DOHH2 (cell line): ENCODE measurements around the gene CORT.

Source experiments
- H3F3A ChIP-seq: fragments of 200-600 bp; sonication (generic), shearing (Covaris generic); 2 replicates; pipeline ENCODE4 v1.6.0; 2016; ENCODE audit warnings: antibody characterized with exemption, mild to moderate bottlenecking; ENCODE audit not compliant: control insufficient read depth, insufficient read depth
- H3K27ac ChIP-seq: fragments of 200-600 bp; sonication (generic); 2 replicates; pipeline ENCODE4 v1.5.1; 2014; ENCODE audit warnings: low read depth, mild to moderate bottlenecking, low read length, moderate library complexity
- H3K27me3 ChIP-seq: fragments of 200-600 bp; sonication (generic); 2 replicates; pipeline ENCODE4 v1.6.1; 2014; ENCODE audit warnings: mild to moderate bottlenecking, low read length, mixed read lengths; ENCODE audit not compliant: control insufficient read depth
- H3K36me3 ChIP-seq: fragments of 200-600 bp; sonication (generic); 2 replicates; pipeline ENCODE4 v1.6.1; 2014; ENCODE audit warnings: mild to moderate bottlenecking, low read length, moderate library complexity, mixed read lengths; ENCODE audit not compliant: control insufficient read depth
- H3K4me1 ChIP-seq: fragments of 200-600 bp; sonication (generic); 2 replicates; pipeline ENCODE4 v1.6.1; 2014; ENCODE audit warnings: mild to moderate bottlenecking, low read length, mixed read lengths; ENCODE audit not compliant: control insufficient read depth
- H3K4me2 ChIP-seq: fragments of 200-600 bp; sonication (generic); 2 replicates; pipeline ENCODE4 v1.6.0; 2014; ENCODE audit warnings: mild to moderate bottlenecking, low read length, moderate library complexity
- H3K4me3 ChIP-seq: fragments of 200-600 bp; sonication (generic); 2 replicates; pipeline ENCODE4 v1.5.1; 2014; ENCODE audit warnings: mild to moderate bottlenecking, low read length, mixed read lengths
- H3K79me2 ChIP-seq: fragments of 200-600 bp; sonication (generic); 2 replicates; pipeline ENCODE4 v1.6.1; 2014; ENCODE audit warnings: mild to moderate bottlenecking, low read length, mixed read lengths; ENCODE audit not compliant: control insufficient read depth
- H3K9me2 ChIP-seq: fragments of 200-600 bp; sonication (generic); replicated peaks from 2 replicates; pipeline ENCODE4 v1.6.1; 2014; ENCODE audit warnings: mild to moderate bottlenecking, low read length, mixed read lengths; ENCODE audit not compliant: control insufficient read depth
- H3K9me3 ChIP-seq: fragments of 200-600 bp; sonication (generic); 2 replicates; pipeline ENCODE4 v1.6.1; 2014; ENCODE audit warnings: antibody characterized with exemption, low read length, mixed read lengths; ENCODE audit not compliant: control insufficient read depth, insufficient read depth
- H4K20me1 ChIP-seq: fragments of 200-600 bp; sonication (generic); 2 replicates; pipeline ENCODE4 v1.6.0; 2014; ENCODE audit warnings: low read depth, mild to moderate bottlenecking, antibody characterized with exemption, low read length, moderate library complexity; ENCODE audit not compliant: control insufficient read depth, insufficient read depth
- EZH2phosphoT487 ChIP-seq: fragments of 200-600 bp; sonication (generic); IDR thresholded peaks from 2 replicates; pipeline ENCODE4 v1.6.1; 2017; ENCODE audit warnings: borderline replicate concordance, mild to moderate bottlenecking, antibody characterized with exemption, low read length, moderate library complexity, mixed read lengths
- TF ChIP-seq, protein P1 (sequence below): fragments of 200-600 bp; sonication (generic); IDR thresholded peaks from one replicate; pipeline ENCODE4 v1.5.1; 2014; ENCODE audit warnings: antibody characterized with exemption, mild to moderate bottlenecking, low read depth, low read length; ENCODE audit not compliant: poor library complexity, severe bottlenecking

Gene CORT

GRCh38 chr1:10419351-10419750 lies 30.5 kb upstream of the CORT start:
- H3K9me3 ChIP-seq: no peaks in the 10 kb centered on the region
- H3K4me3 ChIP-seq: no peak overlapping the region
- no peak overlapping the region for H3K4me2 ChIP-seq
- no peaks in the 10 kb centered on the region; the same call in 1 of the 2 replicates for H3F3A ChIP-seq
- no peaks in the 10 kb centered on the region for H3K79me2 ChIP-seq
- H3K36me3 ChIP-seq: peaks cover 64% of the 10 kb centered on the region
- H3K4me1 ChIP-seq: no peaks in the 10 kb centered on the region
- no peak overlapping the region for H3K27ac ChIP-seq
- no peaks in the 10 kb centered on the region for H3K9me2 ChIP-seq
- H4K20me1 ChIP-seq: no peaks in the 10 kb centered on the region
- TF ChIP-seq, protein P1, sequence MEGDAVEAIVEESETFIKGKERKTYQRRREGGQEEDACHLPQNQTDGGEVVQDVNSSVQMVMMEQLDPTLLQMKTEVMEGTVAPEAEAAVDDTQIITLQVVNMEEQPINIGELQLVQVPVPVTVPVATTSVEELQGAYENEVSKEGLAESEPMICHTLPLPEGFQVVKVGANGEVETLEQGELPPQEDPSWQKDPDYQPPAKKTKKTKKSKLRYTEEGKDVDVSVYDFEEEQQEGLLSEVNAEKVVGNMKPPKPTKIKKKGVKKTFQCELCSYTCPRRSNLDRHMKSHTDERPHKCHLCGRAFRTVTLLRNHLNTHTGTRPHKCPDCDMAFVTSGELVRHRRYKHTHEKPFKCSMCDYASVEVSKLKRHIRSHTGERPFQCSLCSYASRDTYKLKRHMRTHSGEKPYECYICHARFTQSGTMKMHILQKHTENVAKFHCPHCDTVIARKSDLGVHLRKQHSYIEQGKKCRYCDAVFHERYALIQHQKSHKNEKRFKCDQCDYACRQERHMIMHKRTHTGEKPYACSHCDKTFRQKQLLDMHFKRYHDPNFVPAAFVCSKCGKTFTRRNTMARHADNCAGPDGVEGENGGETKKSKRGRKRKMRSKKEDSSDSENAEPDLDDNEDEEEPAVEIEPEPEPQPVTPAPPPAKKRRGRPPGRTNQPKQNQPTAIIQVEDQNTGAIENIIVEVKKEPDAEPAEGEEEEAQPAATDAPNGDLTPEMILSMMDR: no peak
- TF ChIP-seq EZH2phosphoT487: no peak
- no peaks in the 10 kb centered on the region for H3K27me3 ChIP-seq

DNA sequence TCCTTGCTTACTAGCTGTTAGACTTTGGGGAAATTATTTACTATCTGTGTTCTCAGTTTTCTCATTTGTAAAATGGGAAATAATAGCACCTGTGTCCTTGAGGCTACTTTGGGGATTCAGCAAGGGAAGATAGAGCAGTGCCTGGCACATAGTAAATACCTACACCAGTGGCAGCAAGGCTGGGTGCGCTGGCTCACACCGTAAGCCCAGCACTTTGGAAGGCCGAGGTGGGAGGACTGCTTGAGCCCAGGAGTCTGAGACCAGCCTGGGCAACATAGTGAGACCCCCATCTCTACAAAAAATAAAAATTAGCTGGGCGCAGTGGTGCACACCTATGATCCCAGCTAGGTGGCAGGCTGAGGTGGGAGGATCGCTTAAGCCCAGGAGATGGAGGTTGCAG lies 28.2 kb upstream of the CORT start:
- Histone ChIP-seq H3K4me1 (no peaks in the 10 kb centered on the region), H3K9me3 (no peaks in the 10 kb centered on the region), H3K4me3 (no peak overlapping the region), H4K20me1 (no peaks in the 10 kb centered on the region), H3K27me3 (no peaks in the 10 kb centered on the region), H3K36me3 (peaks cover 42% of the 10 kb centered on the region), H3K9me2 (no peaks in the 10 kb centered on the region), H3K4me2 (no peak overlapping the region), H3K27ac (no peak overlapping the region), H3F3A (no peaks in the 10 kb centered on the region; the same call in 1 of the 2 replicates), H3K79me2 (no peaks in the 10 kb centered on the region)
- TF ChIP-seq EZH2phosphoT487: no peak
- TF ChIP-seq, protein P1: no peak

GRCh38 chr1:10424034-10424433 lies 25.8 kb upstream of the CORT start:
- Histone ChIP-seq H3K9me3 (no peaks in the 10 kb centered on the region), H3K36me3 (peaks cover 20% of the 10 kb centered on the region), H3K4me1 (peaks cover 9% of the 10 kb centered on the region), H3K79me2 (peaks cover 1% of the 10 kb centered on the region; the same call in 1 of the 2 replicates), H4K20me1 (no peaks in the 10 kb centered on the region), H3F3A (no peaks in the 10 kb centered on the region; the same call in 1 of the 2 replicates), H3K27ac (no peak overlapping the region), H3K4me2 (no peak overlapping the region), H3K9me2 (no peaks in the 10 kb centered on the region), H3K27me3 (no peaks in the 10 kb centered on the region), H3K4me3 (no peak overlapping the region)
- no peak for TF ChIP-seq EZH2phosphoT487
- TF ChIP-seq, protein P1: no peak
